Psoas muscle (tissue), 8 donors: ENCODE results near the gene DGKZ. TPM values are rescaled to one million over a fixed set of nuclear protein-coding genes. Genes with fewer than 3 reads are reported as not detected.

Source experiments
- ATAC-seq, 4 donors: fragments of 200-7000 bp; cut with Tn5 transposase; one replicate each; pipeline ENCODE4 v1.9.1; 2020; ENCODE audit warnings: moderate library complexity in 3 of 4, mild to moderate bottlenecking in 2 of 4
- DNase-seq, 2 donors: peaks; one replicate each; pipeline ENCODE4 v3.0.0-alpha.2; 2020
- H3K27ac ChIP-seq: fragments of 200-600 bp; one replicate; pipeline ENCODE4 v1.8.0; 2022
- H3K27me3 ChIP-seq, 3 donors: fragments of 200-600 bp in 1 of 3; one replicate each; pipeline versions ENCODE4 v1.6.1 to v1.8.0; 2013 to 2022; ENCODE audit warnings: low read length in 2 of 3, mild to moderate bottlenecking in 2 of 3, moderate library complexity in 1 of 3; ENCODE audit not compliant: insufficient read depth in 3 of 3
- H3K36me3 ChIP-seq, 2 donors: fragments of 200-600 bp in 1 of 2; one replicate each; pipeline versions ENCODE4 v1.6.1 to v1.8.0; 2013 to 2022; ENCODE audit warnings: low read depth in 1 of 2, mild to moderate bottlenecking in 1 of 2, moderate library complexity in 1 of 2; ENCODE audit not compliant: insufficient read depth in 1 of 2
- H3K4me1 ChIP-seq: fragments of 200-600 bp; one replicate; pipeline ENCODE4 v1.8.0; 2022
- H3K4me3 ChIP-seq: fragments of 200-600 bp; one replicate; pipeline ENCODE4 v1.8.0; 2022; ENCODE audit warnings: mild to moderate bottlenecking
- H3K9me3 ChIP-seq: fragments of 200-600 bp; one replicate; pipeline ENCODE4 v1.8.0; 2022
- CTCF ChIP-seq: fragments of 200-600 bp; IDR thresholded peaks from one replicate; pipeline ENCODE4 v1.8.0; 2022; ENCODE audit warnings: antibody characterized with exemption
- WGBS, 3 donors: extraction: QIAGEN DNeasy Blood & Tissue Kit; methylation state at CpG; one replicate each; pipeline versions ENCODE4 v1.1.6 to v1.1.7; 2013; 5-methylcytosine and 5-hydroxymethylcytosine counted together
- intact Hi-C, 2 donors: fragments of 100-400 bp; cut with DNase I; formaldehyde crosslinking; loops; one replicate each; pipeline versions ENCODE4 v1.11.0 to v1.14.2; 2022
- polyA plus RNA-seq, 3 donors: library from polyadenylated mRNA; stranded (reverse); fragments of 200-250 nt; gene quantifications; one replicate each; pipeline ENCODE4 v1.2.3, GENCODE V29; 2013
- total RNA-seq, 4 donors: library from RNA; stranded (reverse); fragmentation: NEBNext Ultra II Directional in 2 of 4; extraction: Animal tissue kit (Norgen Biotek cat#: 25700) in 2 of 4; gene quantifications; one replicate each; pipeline versions ENCODE4 v1.2.1 to v1.2.4, GENCODE V29; 2021 to 2023
- donor health status: healthy with polysubstance abuse.
- donor health status: DM: no; HTN: no; CAD: no; lungs with moderate emphysema.
- donor health status: Bipolar disorder and iron deficiency.
- donor health status: healthy.
- donor health status: DM: yes; HTN: yes; CAD: no.
- donor health status: DM: no; HTN: no; CAD: no.
- donor health status: DM: no; HTN: no; CAD: no.
- donor health status: DM: yes; HTN: yes; CAD: no.

Gene DGKZ
- total and polyA plus RNA-seq, 7 donors: 57.7 to 138 (median 90.2) TPM

- no peaks in the 10 kb centered on the region for H3K27me3 ChIP-seq
- 83 to 90% (median 88%) methylated on average over 4 of the region's 4 CpGs for WGBS, 3 donors
- ATAC-seq (no peak), DNase-seq (no peak)
- no peaks in the 10 kb centered on the region for H3K4me1 ChIP-seq
- H3K9me3 ChIP-seq: no peaks in the 10 kb centered on the region
- TF ChIP-seq CTCF: no peak
- no peak overlapping the region for H3K4me3 ChIP-seq
- peaks cover 0 to 58% of the 10 kb centered on the region in 2 donors for H3K36me3 ChIP-seq
- no peak overlapping the region for H3K27ac ChIP-seq
- intact Hi-C loops: loop anchor here in 1 of 2 donors (5.0 kb wide), 1 partner anchor 36 kb away; no protein-coding TSS in a partner anchor
Observed at GRCh38 chr11:46426233-46426991, 79.1 kb downstream of the DGKZ start.

- H3K27ac ChIP-seq: no peak overlapping the region
- intact Hi-C loops: loop anchor here in 1 of 2 donors (5.0 kb wide), 1 partner anchor 35 kb away; no protein-coding TSS in a partner anchor
- peak in 1 of 4 donors; percentile 44 for ATAC-seq
- H3K4me1 ChIP-seq: no peaks in the 10 kb centered on the region
- no peak for DNase-seq
- no peaks in the 10 kb centered on the region for H3K27me3 ChIP-seq
- peaks cover 0 to 57% of the 10 kb centered on the region in 2 donors for H3K36me3 ChIP-seq
- 89 to 95% (median 92%) methylated on average over 9 of the region's 9 CpGs for WGBS, 3 donors
- no peak overlapping the region for H3K4me3 ChIP-seq
- no peaks in the 10 kb centered on the region for H3K9me3 ChIP-seq
- no peak for TF ChIP-seq CTCF
Observed at GRCh38 chr11:46427364-46427763, 80.1 kb downstream of the DGKZ start.

- Histone ChIP-seq H3K36me3 (peaks cover 2 to 80% of the 10 kb centered on the region in 2 donors), H3K4me1 (no peaks in the 10 kb centered on the region), H3K9me3 (no peaks in the 10 kb centered on the region), H3K27ac (no peak overlapping the region), H3K4me3 (no peak overlapping the region), H3K27me3 (no peaks in the 10 kb centered on the region)
- DNase-seq: no peak
- intact Hi-C loops: loop anchor here in 1 of 2 donors (5.0 kb wide), 1 partner anchor 33 kb away; no protein-coding TSS in a partner anchor
- no peak for ATAC-seq
- WGBS, 3 donors: 88 to 90% (median 89%) methylated on average over 3 of the region's 3 CpGs
- TF ChIP-seq CTCF: no peak
Observed at GRCh38 chr11:46429717-46430116, 82.5 kb downstream of the DGKZ start.

Other genes starting within 250 kb of the DGKZ start
- gene PHF21A, start 226.0 kb upstream of the DGKZ start, total RNA-seq: 10 to 100 TPM; 14.8 to 21.3 (median 18.0) TPM
- gene PHF21A, start 226.0 kb upstream of the DGKZ start, polyA plus RNA-seq: 10 to 100 TPM in 1 of 3 donors, 1 to 10 TPM in 2; 4.1 to 20.3 (median 8.5) TPM
- gene CREB3L1, start 69.8 kb upstream of the DGKZ start, total RNA-seq: 1 to 10 TPM; 2.2 to 6.9 (median 3.0) TPM
- gene CREB3L1, start 69.8 kb upstream of the DGKZ start, polyA plus RNA-seq: 1 to 10 TPM; 1.4 to 1.7 (median 1.6) TPM
- gene MDK, start 34.2 kb downstream of the DGKZ start, total RNA-seq: 1 to 10 TPM; 1.4 to 6.3 (median 2.4) TPM
- 1 to 10 TPM; 1.2 to 2.0 (median 1.8) TPM for gene MDK, start 34.2 kb downstream of the DGKZ start, polyA plus RNA-seq
- gene CHRM4, start 44.3 kb downstream of the DGKZ start, total RNA-seq: not detected
- gene CHRM4, start 44.3 kb downstream of the DGKZ start, polyA plus RNA-seq: not detected
- 10 to 100 TPM; 10.8 to 23.5 (median 18.5) TPM for gene AMBRA1, start 246.6 kb downstream of the DGKZ start, total RNA-seq
- gene AMBRA1, start 246.6 kb downstream of the DGKZ start, polyA plus RNA-seq: 10 to 100 TPM in 1 of 3 donors, 1 to 10 TPM in 2; 5.1 to 10.8 (median 5.3) TPM